ENCODE results near the gene MICALL2.

DNA sequence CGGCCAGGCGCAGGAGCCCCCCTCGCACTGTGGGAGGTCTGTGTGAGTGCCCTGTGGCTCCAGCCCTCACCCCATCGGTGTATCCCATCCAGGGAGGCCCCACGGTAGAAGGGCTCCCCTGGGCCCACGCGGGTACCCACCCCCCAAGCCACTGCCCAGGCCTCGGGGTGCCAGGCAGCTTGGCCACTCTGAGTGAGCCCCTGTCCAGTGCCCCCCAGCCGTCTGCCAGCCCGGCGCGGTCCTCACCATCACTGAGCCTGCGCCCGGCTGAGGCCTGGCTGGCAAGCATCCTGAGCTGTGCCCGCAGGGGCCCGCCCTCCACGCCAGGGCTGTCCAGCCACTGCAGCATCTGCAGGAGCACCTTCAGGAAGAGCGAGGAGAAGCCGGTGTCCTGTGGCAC is 19.2 kb upstream of the MICALL2 start:
- TF ChIP-seq, protein P1, sequence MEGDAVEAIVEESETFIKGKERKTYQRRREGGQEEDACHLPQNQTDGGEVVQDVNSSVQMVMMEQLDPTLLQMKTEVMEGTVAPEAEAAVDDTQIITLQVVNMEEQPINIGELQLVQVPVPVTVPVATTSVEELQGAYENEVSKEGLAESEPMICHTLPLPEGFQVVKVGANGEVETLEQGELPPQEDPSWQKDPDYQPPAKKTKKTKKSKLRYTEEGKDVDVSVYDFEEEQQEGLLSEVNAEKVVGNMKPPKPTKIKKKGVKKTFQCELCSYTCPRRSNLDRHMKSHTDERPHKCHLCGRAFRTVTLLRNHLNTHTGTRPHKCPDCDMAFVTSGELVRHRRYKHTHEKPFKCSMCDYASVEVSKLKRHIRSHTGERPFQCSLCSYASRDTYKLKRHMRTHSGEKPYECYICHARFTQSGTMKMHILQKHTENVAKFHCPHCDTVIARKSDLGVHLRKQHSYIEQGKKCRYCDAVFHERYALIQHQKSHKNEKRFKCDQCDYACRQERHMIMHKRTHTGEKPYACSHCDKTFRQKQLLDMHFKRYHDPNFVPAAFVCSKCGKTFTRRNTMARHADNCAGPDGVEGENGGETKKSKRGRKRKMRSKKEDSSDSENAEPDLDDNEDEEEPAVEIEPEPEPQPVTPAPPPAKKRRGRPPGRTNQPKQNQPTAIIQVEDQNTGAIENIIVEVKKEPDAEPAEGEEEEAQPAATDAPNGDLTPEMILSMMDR (IDR thresholded peaks at IDR 0.05) = no peak
- TF ChIP-seq SREBF2 (IDR thresholded peaks at IDR 0.05) (no peak), HOXB13 (CRISPR knock-in tag; IDR thresholded peaks at IDR 0.05; ENCODE audit: low read depth) (no peak), POLR2A (IDR thresholded peaks at IDR 0.05; ENCODE audit: low read length) (no peak), RCOR1 (IDR thresholded peaks at IDR 0.05; ENCODE audit: low read depth, low read length) (no peak), RFX5 (IDR thresholded peaks at IDR 0.05) (no peak), CEBPB (IDR thresholded peaks at IDR 0.05) (no peak)
- TF ChIP-seq, protein P2, sequence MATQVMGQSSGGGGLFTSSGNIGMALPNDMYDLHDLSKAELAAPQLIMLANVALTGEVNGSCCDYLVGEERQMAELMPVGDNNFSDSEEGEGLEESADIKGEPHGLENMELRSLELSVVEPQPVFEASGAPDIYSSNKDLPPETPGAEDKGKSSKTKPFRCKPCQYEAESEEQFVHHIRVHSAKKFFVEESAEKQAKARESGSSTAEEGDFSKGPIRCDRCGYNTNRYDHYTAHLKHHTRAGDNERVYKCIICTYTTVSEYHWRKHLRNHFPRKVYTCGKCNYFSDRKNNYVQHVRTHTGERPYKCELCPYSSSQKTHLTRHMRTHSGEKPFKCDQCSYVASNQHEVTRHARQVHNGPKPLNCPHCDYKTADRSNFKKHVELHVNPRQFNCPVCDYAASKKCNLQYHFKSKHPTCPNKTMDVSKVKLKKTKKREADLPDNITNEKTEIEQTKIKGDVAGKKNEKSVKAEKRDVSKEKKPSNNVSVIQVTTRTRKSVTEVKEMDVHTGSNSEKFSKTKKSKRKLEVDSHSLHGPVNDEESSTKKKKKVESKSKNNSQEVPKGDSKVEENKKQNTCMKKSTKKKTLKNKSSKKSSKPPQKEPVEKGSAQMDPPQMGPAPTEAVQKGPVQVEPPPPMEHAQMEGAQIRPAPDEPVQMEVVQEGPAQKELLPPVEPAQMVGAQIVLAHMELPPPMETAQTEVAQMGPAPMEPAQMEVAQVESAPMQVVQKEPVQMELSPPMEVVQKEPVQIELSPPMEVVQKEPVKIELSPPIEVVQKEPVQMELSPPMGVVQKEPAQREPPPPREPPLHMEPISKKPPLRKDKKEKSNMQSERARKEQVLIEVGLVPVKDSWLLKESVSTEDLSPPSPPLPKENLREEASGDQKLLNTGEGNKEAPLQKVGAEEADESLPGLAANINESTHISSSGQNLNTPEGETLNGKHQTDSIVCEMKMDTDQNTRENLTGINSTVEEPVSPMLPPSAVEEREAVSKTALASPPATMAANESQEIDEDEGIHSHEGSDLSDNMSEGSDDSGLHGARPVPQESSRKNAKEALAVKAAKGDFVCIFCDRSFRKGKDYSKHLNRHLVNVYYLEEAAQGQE (IDR thresholded peaks at IDR 0.05) = no peak
- TF ChIP-seq, protein P3, sequence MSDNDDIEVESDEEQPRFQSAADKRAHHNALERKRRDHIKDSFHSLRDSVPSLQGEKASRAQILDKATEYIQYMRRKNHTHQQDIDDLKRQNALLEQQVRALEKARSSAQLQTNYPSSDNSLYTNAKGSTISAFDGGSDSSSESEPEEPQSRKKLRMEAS (IDR thresholded peaks at IDR 0.05) = no peak

Data from A549 (cell line).